GM18907 (cell line): ENCODE results near the gene TM4SF1.

Source experiments
- ATAC-seq: cut with Tn5 transposase; IDR thresholded peaks from one replicate; pipeline ENCODE4 v1.9.1; 2021; ENCODE audit warnings: mild to moderate bottlenecking, moderate library complexity; ENCODE audit not compliant: unreplicated experiment

Gene TM4SF1

GRCh38 chr3:149377408-149378364, at the start of gene TM4SF1:
Gene TM4SF1, minus strand, starts transcription at chr3:149377649. Its CDS starts 102 bp downstream, at chr3:149377547.
- no peak for ATAC-seq

GRCh38 chr3:149426325-149426724, 48.9 kb upstream of the TM4SF1 start:
- ATAC-seq = no peak

GRCh38 chr3:149424918-149425317, 47.5 kb upstream of the TM4SF1 start:
- no peak for ATAC-seq

GRCh38 chr3:149421764-149422163, 44.3 kb upstream of the TM4SF1 start:
- no peak for ATAC-seq

- no peak for ATAC-seq
Measured at GRCh38 chr3:149419816-149420215, 42.4 kb upstream of the TM4SF1 start.

- ATAC-seq = no peak
Measured at GRCh38 chr3:149417727-149418126, 40.3 kb upstream of the TM4SF1 start.

GRCh38 chr3:149417174-149417573, 39.7 kb upstream of the TM4SF1 start:
- ATAC-seq = peak; percentile 90

- ATAC-seq = no peak
Measured at GRCh38 chr3:149415484-149415883, 38.0 kb upstream of the TM4SF1 start.

- ATAC-seq = no peak
Measured at GRCh38 chr3:149414557-149415231, 37.2 kb upstream of the TM4SF1 start.

GRCh38 chr3:149411583-149411982, 34.1 kb upstream of the TM4SF1 start:
- no peak for ATAC-seq

- no peak for ATAC-seq
Measured at GRCh38 chr3:149409351-149409750, 31.9 kb upstream of the TM4SF1 start.

- ATAC-seq = no peak
Measured at GRCh38 chr3:149407898-149408297, 30.4 kb upstream of the TM4SF1 start.

- no peak for ATAC-seq
Measured at GRCh38 chr3:149406244-149406752, 28.8 kb upstream of the TM4SF1 start.

- no peak for ATAC-seq
Measured at GRCh38 chr3:149403443-149403842, 26.0 kb upstream of the TM4SF1 start.

- ATAC-seq = no peak
Measured at GRCh38 chr3:149402481-149402880, 25.0 kb upstream of the TM4SF1 start.

- no peak for ATAC-seq
Measured at GRCh38 chr3:149401926-149402310, 24.5 kb upstream of the TM4SF1 start.

GRCh38 chr3:149401212-149401925, 23.9 kb upstream of the TM4SF1 start:
- no peak for ATAC-seq

GRCh38 chr3:149400645-149401044, 23.2 kb upstream of the TM4SF1 start:
- ATAC-seq = no peak

- ATAC-seq = no peak
Measured at GRCh38 chr3:149398296-149398695, 20.8 kb upstream of the TM4SF1 start.

GRCh38 chr3:149397528-149397927, 20.1 kb upstream of the TM4SF1 start:
- no peak for ATAC-seq

- ATAC-seq = no peak
Measured at GRCh38 chr3:149396476-149396875, 19.0 kb upstream of the TM4SF1 start.
